Inferior parietal cortex (tissue), 1 donor: ENCODE data around the gene UBE2QL1.
"Not testable (repeated sequence)": the region's sequence is repeated elsewhere in the genome, so short reads cannot be mapped to it uniquely, and the experiment has no call there.

Experiments used
- DNase-seq: peaks from one replicate; pipeline ENCODE4 v3.0.0-alpha.2; 2016; ENCODE audit errors: extremely low spot score

Gene UBE2QL1

GRCh38 chr5:6496636-6497035 lies 48.0 kb downstream of the UBE2QL1 start:
- no peak for DNase-seq

GRCh38 chr5:6497262-6497661 lies 48.6 kb downstream of the UBE2QL1 start:
- DNase-seq: no peak

- DNase-seq: no peak
Observed at GRCh38 chr5:6498968-6499367, 50.3 kb downstream of the UBE2QL1 start.

GRCh38 chr5:6501701-6502100 lies 53.0 kb downstream of the UBE2QL1 start:
- no peak for DNase-seq

GRCh38 chr5:6502421-6502820 lies 53.8 kb downstream of the UBE2QL1 start:
- no peak for DNase-seq

GRCh38 chr5:6503342-6503741 lies 54.7 kb downstream of the UBE2QL1 start:
- no peak for DNase-seq

GRCh38 chr5:6504677-6505415 lies 56.2 kb downstream of the UBE2QL1 start:
- DNase-seq: no peak

- no peak for DNase-seq
Observed at GRCh38 chr5:6505416-6505755, 56.7 kb downstream of the UBE2QL1 start.

GRCh38 chr5:6505783-6506557 lies 57.3 kb downstream of the UBE2QL1 start:
- no peak for DNase-seq

GRCh38 chr5:6506611-6507010 lies 58.0 kb downstream of the UBE2QL1 start:
- DNase-seq: no peak

- DNase-seq: no peak
Observed at GRCh38 chr5:6508931-6509330, 60.3 kb downstream of the UBE2QL1 start.

GRCh38 chr5:6510132-6510531 lies 61.5 kb downstream of the UBE2QL1 start:
- DNase-seq: no peak

GRCh38 chr5:6510973-6511372 lies 62.3 kb downstream of the UBE2QL1 start:
- no peak for DNase-seq

- not testable (repeated sequence) for DNase-seq
Observed at GRCh38 chr5:6515812-6516211, 67.2 kb downstream of the UBE2QL1 start.

GRCh38 chr5:6516823-6517222 lies 68.2 kb downstream of the UBE2QL1 start:
- DNase-seq: no peak

GRCh38 chr5:6517510-6517909 lies 68.9 kb downstream of the UBE2QL1 start:
- DNase-seq: no peak

GRCh38 chr5:6518298-6519057 lies 69.8 kb downstream of the UBE2QL1 start:
- no peak for DNase-seq

GRCh38 chr5:6520201-6520600 lies 71.5 kb downstream of the UBE2QL1 start:
- DNase-seq: no peak

- no peak for DNase-seq
Observed at GRCh38 chr5:6522331-6522730, 73.7 kb downstream of the UBE2QL1 start.

- DNase-seq: no peak
Observed at GRCh38 chr5:6522923-6523322, 74.3 kb downstream of the UBE2QL1 start.

- DNase-seq: no peak
Observed at GRCh38 chr5:6525422-6525821, 76.8 kb downstream of the UBE2QL1 start.

GRCh38 chr5:6525910-6526309 lies 77.3 kb downstream of the UBE2QL1 start:
- DNase-seq: no peak
